Neutrophil (primary cell): Measurements from ENCODE around the gene ZDHHC11.
A peak's percentile ranks its signal among the peaks of the same experiment; 100 is the strongest.

Experiments used
- H3K27ac ChIP-seq: fragments of 200-600 bp; sonication (generic); 2 replicates; pipeline ENCODE4 v1.5.1; 2016; ENCODE audit warnings: mild to moderate bottlenecking, moderate library complexity
- H3K27me3 ChIP-seq: fragments of 200-600 bp; sonication (generic); 2 replicates; pipeline ENCODE4 v1.6.0; 2016; ENCODE audit warnings: mild to moderate bottlenecking
- H3K36me3 ChIP-seq: fragments of 200-600 bp; sonication (generic); 2 replicates; pipeline ENCODE4 v1.5.1; 2017
- H3K4me1 ChIP-seq, 2 experiments: fragments of 200-600 bp in 1 of 2; sonication (generic) in 1 of 2; 1 replicate in 1 of 2; 2 replicates in 1 of 2; pipeline versions ENCODE4 v1.5.1 to v1.6.1; 2013 to 2016; ENCODE audit warnings: low read depth in 1 of 2, low read length in 1 of 2, mild to moderate bottlenecking in 1 of 2, moderate library complexity in 1 of 2; ENCODE audit not compliant: control insufficient read depth in 1 of 2, insufficient read depth in 1 of 2
- H3K4me3 ChIP-seq, 2 experiments: fragments of 200-600 bp in 1 of 2; sonication (generic) in 1 of 2; 1 replicate in 1 of 2; 2 replicates in 1 of 2; pipeline ENCODE4 v1.5.1; 2013 to 2016; ENCODE audit warnings: low read depth in 1 of 2, low read length in 1 of 2, mild to moderate bottlenecking in 1 of 2, moderate library complexity in 1 of 2
- H3K9me3 ChIP-seq: fragments of 200-600 bp; sonication (generic); 2 replicates; pipeline ENCODE4 v1.5.1; 2016
- TF ChIP-seq, protein P1 (sequence below): fragments of 200-600 bp; sonication (generic); IDR thresholded peaks from 2 replicates; pipeline ENCODE4 v1.5.1; 2016; ENCODE audit warnings: antibody characterized with exemption

The ZDHHC11 gene, protein sequence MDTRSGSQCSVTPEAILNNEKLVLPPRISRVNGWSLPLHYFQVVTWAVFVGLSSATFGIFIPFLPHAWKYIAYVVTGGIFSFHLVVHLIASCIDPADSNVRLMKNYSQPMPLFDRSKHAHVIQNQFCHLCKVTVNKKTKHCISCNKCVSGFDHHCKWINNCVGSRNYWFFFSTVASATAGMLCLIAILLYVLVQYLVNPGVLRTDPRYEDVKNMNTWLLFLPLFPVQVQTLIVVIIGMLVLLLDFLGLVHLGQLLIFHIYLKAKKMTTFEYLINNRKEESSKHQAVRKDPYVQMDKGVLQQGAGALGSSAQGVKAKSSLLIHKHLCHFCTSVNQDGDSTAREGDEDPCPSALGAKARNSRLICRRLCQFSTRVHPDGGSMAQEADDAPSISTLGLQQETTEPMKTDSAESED

DNA sequence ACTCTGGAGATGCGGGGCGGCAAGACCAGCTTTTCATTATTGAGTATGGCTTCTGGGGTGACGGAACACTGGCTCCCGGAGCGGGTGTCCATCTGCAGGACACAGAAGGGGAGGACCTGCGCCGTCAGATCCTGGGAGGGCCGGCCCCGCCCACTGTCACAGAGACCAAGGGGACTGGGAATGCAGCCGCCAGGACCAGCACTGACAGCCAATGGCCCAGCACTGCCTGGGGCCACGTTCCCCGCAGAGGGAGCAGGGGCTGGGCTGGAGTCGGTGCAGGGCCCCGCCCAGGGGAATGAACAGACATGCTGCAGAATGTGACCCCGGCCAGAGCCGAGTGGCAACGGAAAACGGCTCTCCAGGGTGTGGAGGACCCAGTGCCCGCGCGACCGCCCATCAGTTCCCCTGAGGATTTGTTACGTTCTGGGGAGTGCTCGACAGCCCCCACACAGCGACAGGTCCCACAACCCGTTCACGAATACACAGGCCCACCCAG, at the start of gene ZDHHC11:
Gene ZDHHC11, minus strand, starts transcription at position 476 of the 496 bp plus-strand sequence. Its CDS starts 384 bp downstream, at position 92.
- no peaks in the 10 kb centered on the region for H3K36me3 ChIP-seq
- no peak within 1 kb of the TSS for H3K27ac ChIP-seq
- no peaks in the 10 kb centered on the region for H3K27me3 ChIP-seq
- H3K4me1 ChIP-seq, result no peaks in the 10 kb centered on the region
- TF ChIP-seq, protein P1, sequence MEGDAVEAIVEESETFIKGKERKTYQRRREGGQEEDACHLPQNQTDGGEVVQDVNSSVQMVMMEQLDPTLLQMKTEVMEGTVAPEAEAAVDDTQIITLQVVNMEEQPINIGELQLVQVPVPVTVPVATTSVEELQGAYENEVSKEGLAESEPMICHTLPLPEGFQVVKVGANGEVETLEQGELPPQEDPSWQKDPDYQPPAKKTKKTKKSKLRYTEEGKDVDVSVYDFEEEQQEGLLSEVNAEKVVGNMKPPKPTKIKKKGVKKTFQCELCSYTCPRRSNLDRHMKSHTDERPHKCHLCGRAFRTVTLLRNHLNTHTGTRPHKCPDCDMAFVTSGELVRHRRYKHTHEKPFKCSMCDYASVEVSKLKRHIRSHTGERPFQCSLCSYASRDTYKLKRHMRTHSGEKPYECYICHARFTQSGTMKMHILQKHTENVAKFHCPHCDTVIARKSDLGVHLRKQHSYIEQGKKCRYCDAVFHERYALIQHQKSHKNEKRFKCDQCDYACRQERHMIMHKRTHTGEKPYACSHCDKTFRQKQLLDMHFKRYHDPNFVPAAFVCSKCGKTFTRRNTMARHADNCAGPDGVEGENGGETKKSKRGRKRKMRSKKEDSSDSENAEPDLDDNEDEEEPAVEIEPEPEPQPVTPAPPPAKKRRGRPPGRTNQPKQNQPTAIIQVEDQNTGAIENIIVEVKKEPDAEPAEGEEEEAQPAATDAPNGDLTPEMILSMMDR, result no peak
- no peaks in the 10 kb centered on the region for H3K9me3 ChIP-seq
- H3K4me3 ChIP-seq, result no peak within 1 kb of the TSS

DNA sequence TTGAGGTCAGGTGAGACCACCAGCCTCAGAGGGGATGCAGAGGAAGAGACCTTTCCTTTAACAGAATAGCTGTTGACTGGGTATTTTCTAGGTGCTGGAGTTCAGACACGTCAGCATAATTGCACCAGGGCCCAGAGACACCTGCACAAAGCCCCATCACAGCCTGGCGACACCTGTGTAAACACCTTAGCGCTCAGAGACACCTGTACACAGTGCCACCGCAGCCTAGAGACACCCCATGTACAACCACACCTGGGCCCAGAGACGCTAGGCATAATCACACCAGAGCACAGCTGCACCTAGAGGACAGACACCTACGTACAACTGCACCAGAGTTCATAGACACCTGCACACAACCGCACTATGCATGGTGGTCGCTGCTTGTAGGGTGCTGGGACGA, 42.9 kb upstream of the ZDHHC11 start:
- Histone ChIP-seq H3K27me3 (no peaks in the 10 kb centered on the region), H3K9me3 (no peaks in the 10 kb centered on the region), H3K27ac (no peak overlapping the region), H3K4me3 (no peak overlapping the region), H3K4me1 (peaks cover 20 to 21% of the 10 kb centered on the region in 2 experiments), H3K36me3 (peaks cover 25% of the 10 kb centered on the region)
- TF ChIP-seq, protein P1, result no peak

DNA sequence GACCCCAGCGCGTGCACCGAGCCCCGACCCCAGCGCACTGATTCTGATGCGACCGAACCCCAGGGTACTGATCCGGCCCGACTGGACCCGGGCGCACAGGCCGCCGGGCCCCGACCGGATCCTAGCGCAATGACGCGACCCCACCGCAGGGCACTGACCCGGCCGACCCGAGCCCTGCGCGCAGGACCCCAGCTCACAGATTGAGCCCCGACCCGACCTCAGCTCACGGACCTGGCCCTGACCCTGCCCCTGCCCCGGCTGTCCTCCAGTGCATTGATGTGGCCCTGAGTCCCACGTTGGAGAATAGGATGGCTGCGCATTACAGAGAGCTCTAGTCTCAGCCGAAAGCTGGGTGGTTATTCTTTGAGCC, 42.3 kb upstream of the ZDHHC11 start:
- Histone ChIP-seq H3K4me3 (peak overlapping the region; percentile 75 to 86), H3K36me3 (peaks cover 30% of the 10 kb centered on the region), H3K27ac (no peak overlapping the region), H3K4me1 (peaks cover 20 to 21% of the 10 kb centered on the region in 2 experiments), H3K9me3 (no peaks in the 10 kb centered on the region), H3K27me3 (no peaks in the 10 kb centered on the region)
- TF ChIP-seq, protein P1, result no peak

DNA sequence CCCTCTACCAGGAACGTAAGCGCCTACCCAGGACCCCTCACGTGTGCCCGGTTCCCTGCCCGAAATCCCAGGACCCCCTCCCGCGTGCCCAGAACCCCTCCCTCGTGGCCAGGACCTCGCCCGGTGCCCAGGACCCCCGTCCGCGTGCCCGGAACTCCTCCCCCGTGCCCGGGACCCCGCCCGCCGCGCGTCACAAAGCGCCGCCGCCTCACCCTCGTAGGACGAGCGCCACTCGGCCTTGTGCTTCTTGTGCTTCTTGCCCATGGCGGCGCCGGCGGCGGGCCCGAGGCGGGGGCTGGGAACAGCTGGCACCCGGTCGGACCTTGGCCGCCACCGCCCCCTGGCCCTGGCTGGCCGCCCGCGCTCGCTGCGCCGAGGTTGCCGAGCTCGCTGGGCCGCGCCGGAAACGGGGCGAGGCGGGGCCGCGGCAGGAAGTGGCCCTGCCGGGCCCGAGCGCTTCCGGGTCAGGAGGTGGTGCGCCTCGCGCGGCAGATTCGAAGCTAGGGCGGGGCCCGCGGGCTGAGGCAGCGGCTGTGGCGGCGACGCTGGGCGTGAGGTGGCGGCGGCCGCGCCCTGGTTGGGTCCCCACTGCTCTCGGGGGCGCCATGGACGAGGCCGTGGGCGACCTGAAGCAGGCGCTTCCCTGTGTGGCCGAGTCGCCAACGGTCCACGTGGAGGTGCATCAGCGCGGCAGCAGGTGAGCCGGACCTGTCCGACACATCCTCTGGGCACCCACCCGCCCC, 41.8 kb upstream of the ZDHHC11 start, which contains the start of the genes BRD9 and TRIP13:
Gene BRD9, minus strand, starts transcription at position 408 of the 743 bp plus-strand sequence. Its CDS starts 144 bp downstream, at position 264.
Gene TRIP13, plus strand, starts transcription at position 491 of the 743 bp plus-strand sequence. Its CDS starts 115 bp downstream, at position 606.
- TF ChIP-seq, protein P1, result no peak
- no peaks in the 10 kb centered on the region for H3K27me3 ChIP-seq
- peaks cover 36% of the 10 kb centered on the region for H3K36me3 ChIP-seq

DNA sequence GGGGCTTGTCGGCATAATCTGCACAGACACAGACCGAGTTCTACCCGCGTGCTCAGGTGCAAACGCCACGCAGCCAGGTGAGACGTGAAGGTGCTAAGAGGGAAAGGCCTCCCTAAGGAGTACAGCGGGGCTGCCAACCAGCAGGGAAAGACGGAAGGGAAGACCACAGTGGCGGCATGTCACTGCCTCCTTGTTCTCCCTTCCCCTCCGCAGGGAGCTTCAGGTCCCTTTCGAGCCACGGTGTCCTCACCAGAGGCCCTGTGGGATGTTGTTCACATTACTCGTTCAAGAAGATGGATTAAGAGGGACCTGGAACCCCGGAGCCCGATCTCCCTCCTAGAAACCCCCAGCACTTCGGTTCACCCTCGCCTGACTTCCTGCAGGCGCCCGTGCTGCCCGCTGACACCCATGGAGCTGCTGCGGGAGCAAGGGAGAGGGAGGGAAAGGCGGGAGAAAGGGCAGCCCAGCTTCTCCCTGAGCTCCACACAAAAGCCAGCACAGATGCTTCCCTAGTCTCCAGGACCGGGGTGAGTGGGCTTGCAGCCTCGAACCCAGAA, 41.1 kb upstream of the ZDHHC11 start:
- no peaks in the 10 kb centered on the region for H3K27me3 ChIP-seq
- H3K27ac ChIP-seq, result peak overlapping the region; percentile 78
- H3K4me1 ChIP-seq, result peaks cover 20 to 21% of the 10 kb centered on the region in 2 experiments
- TF ChIP-seq, protein P1, result no peak
- peak overlapping the region; percentile 75 to 86 for H3K4me3 ChIP-seq
- peaks cover 43% of the 10 kb centered on the region for H3K36me3 ChIP-seq
- no peaks in the 10 kb centered on the region for H3K9me3 ChIP-seq

More for the DNA sequence above, 41.8 kb upstream of the ZDHHC11 start, which contains the start of the genes BRD9 and TRIP13:
- no peaks in the 10 kb centered on the region for H3K9me3 ChIP-seq
- peak within 1 kb of the TSS; percentile 78 for H3K27ac ChIP-seq
- H3K4me3 ChIP-seq, result peak within 1 kb of the TSS; percentile 75 to 86
- H3K4me1 ChIP-seq, result peaks cover 20 to 21% of the 10 kb centered on the region in 2 experiments
